H9 (cell line): ENCODE results near the gene MGAM2. TPM values are rescaled to one million over a fixed set of nuclear protein-coding genes. Genes with fewer than 3 reads are reported as not detected.

ENCODE experiments used
- DNase-seq: peaks from one replicate; pipeline ENCODE4 v3.0.0-alpha.2; 2017
- H2AFZ ChIP-seq: one replicate; pipeline ENCODE4 v1.6.1; 2013; ENCODE audit warnings: mild to moderate bottlenecking, low read length, control low read depth, moderate library complexity
- H2AK5ac ChIP-seq: 2 replicates; pipeline ENCODE4 v1.6.1; 2013; ENCODE audit warnings: low read length, control low read depth, mixed read lengths; ENCODE audit not compliant: insufficient read length
- H2BK120ac ChIP-seq: one replicate; pipeline ENCODE4 v1.6.1; 2013; ENCODE audit warnings: low read depth, mild to moderate bottlenecking, low read length, control low read depth, inconsistent platforms; ENCODE audit not compliant: poor library complexity, severe bottlenecking
- H2BK12ac ChIP-seq: 2 replicates; pipeline ENCODE4 v1.6.1; 2013; ENCODE audit warnings: low read length, control low read depth, mixed read lengths, low read depth; ENCODE audit not compliant: insufficient read length
- H2BK15ac ChIP-seq: 2 replicates; pipeline ENCODE4 v1.6.1; 2013; ENCODE audit warnings: low read depth, low read length, control low read depth
- H2BK20ac ChIP-seq: one replicate; pipeline ENCODE4 v1.6.1; 2013; ENCODE audit warnings: low read depth, mild to moderate bottlenecking, low read length, control low read depth, inconsistent platforms; ENCODE audit not compliant: poor library complexity, severe bottlenecking
- H2BK5ac ChIP-seq: 2 replicates; pipeline ENCODE4 v1.6.1; 2013; ENCODE audit warnings: low read length, control low read depth, mixed read lengths; ENCODE audit not compliant: insufficient read length
- H3K14ac ChIP-seq: 2 replicates; pipeline ENCODE4 v1.6.1; 2013; ENCODE audit warnings: low read length, control low read depth; ENCODE audit not compliant: insufficient read depth
- H3K18ac ChIP-seq: 2 replicates; pipeline ENCODE4 v1.6.1; 2013; ENCODE audit warnings: low read depth, mild to moderate bottlenecking, mixed read lengths, low read length, control low read depth; ENCODE audit not compliant: insufficient read length
- H3K23ac ChIP-seq: 2 replicates; pipeline ENCODE4 v1.6.1; 2013; ENCODE audit warnings: low read length, control low read depth, mixed read lengths, low read depth; ENCODE audit not compliant: insufficient read length
- H3K23me2 ChIP-seq: 2 replicates; pipeline ENCODE4 v1.6.1; 2013; ENCODE audit warnings: low read depth, mild to moderate bottlenecking, mixed read lengths, low read length, control low read depth; ENCODE audit not compliant: insufficient read length, poor library complexity, severe bottlenecking
- H3K27ac ChIP-seq: 2 replicates; pipeline ENCODE4 v1.5.1; 2013; ENCODE audit warnings: low read length, control low read depth, mixed read lengths, low read depth; ENCODE audit not compliant: insufficient read length
- H3K27me3 ChIP-seq: 2 replicates; pipeline ENCODE4 v1.6.1; 2013; ENCODE audit warnings: low read length, control low read depth, inconsistent platforms; ENCODE audit not compliant: insufficient read depth
- H3K4ac ChIP-seq: 2 replicates; pipeline ENCODE4 v1.6.1; 2013; ENCODE audit warnings: low read depth, mild to moderate bottlenecking, control low read depth, inconsistent platforms, low read length, moderate library complexity
- H3K4me1 ChIP-seq: 2 replicates; pipeline ENCODE4 v1.6.1; 2013; ENCODE audit warnings: low read length, control low read depth, inconsistent platforms; ENCODE audit not compliant: insufficient read depth
- H3K4me2 ChIP-seq: 2 replicates; pipeline ENCODE4 v1.6.1; 2013; ENCODE audit warnings: low read length, control low read depth, mixed read lengths; ENCODE audit not compliant: insufficient read length, insufficient read depth
- H3K56ac ChIP-seq: 2 replicates; pipeline ENCODE4 v1.6.1; 2013; ENCODE audit warnings: low read depth, mild to moderate bottlenecking, mixed read lengths, low read length, control low read depth; ENCODE audit not compliant: insufficient read length
- H3K79me1 ChIP-seq: 2 replicates; pipeline ENCODE4 v1.6.1; 2013; ENCODE audit warnings: low read depth, mild to moderate bottlenecking, moderate library complexity, low read length, control low read depth, inconsistent platforms; ENCODE audit not compliant: insufficient read depth, poor library complexity, severe bottlenecking
- H3K79me2 ChIP-seq: 2 replicates; pipeline ENCODE4 v1.6.1; 2013; ENCODE audit warnings: low read length, control low read depth, inconsistent platforms; ENCODE audit not compliant: insufficient read depth
- H3K9ac ChIP-seq: 2 replicates; pipeline ENCODE4 v1.6.1; 2013; ENCODE audit warnings: low read length, control low read depth, mixed read lengths; ENCODE audit not compliant: insufficient read length; ENCODE audit errors: extremely low read depth
- H3K9me3 ChIP-seq: one replicate; pipeline ENCODE4 v1.6.1; 2013; ENCODE audit warnings: low read depth, low read length, inconsistent platforms; ENCODE audit not compliant: control insufficient read depth
- H3T11ph ChIP-seq: one replicate; pipeline ENCODE4 v1.6.1; 2013; ENCODE audit warnings: mild to moderate bottlenecking, low read length, control low read depth, inconsistent platforms
- H4K20me1 ChIP-seq: one replicate; pipeline ENCODE4 v1.6.1; 2013; ENCODE audit not compliant: control insufficient read depth, insufficient read length, insufficient read depth
- H4K5ac ChIP-seq: 2 replicates; pipeline ENCODE4 v1.6.1; 2013; ENCODE audit warnings: low read depth, mild to moderate bottlenecking, mixed read lengths, low read length, control low read depth; ENCODE audit not compliant: insufficient read length
- H4K8ac ChIP-seq: replicated peaks from 2 replicates; pipeline ENCODE4 v1.6.1; 2013; ENCODE audit warnings: low read length, control low read depth, mixed read lengths, low read depth; ENCODE audit not compliant: insufficient read length
- H4K91ac ChIP-seq: 2 replicates; pipeline ENCODE4 v1.6.1; 2013; ENCODE audit warnings: low read depth, mild to moderate bottlenecking, moderate library complexity, mixed read lengths, low read length, control low read depth; ENCODE audit not compliant: insufficient read length
- H3K27ac Mint-ChIP-seq, 3 experiments: 2 replicates in 2 of 3; 3 replicates in 1 of 3; pipeline ENCODE4 v1.8.0; 2020 to 2021; ENCODE audit warnings: mixed read lengths in 3 of 3, mild to moderate bottlenecking in 1 of 3, moderate library complexity in 1 of 3
- H3K27me3 Mint-ChIP-seq: 2 replicates; pipeline ENCODE4 v1.8.0; 2021; ENCODE audit warnings: low read depth, mild to moderate bottlenecking, moderate library complexity, mixed read lengths
- H3K36me3 Mint-ChIP-seq, 3 experiments: 2 replicates in 2 of 3; 3 replicates in 1 of 3; pipeline ENCODE4 v1.8.0; 2020 to 2021; ENCODE audit warnings: low read depth in 3 of 3, mixed read lengths in 3 of 3; ENCODE audit not compliant: insufficient read depth in 1 of 3
- H3K4me1 Mint-ChIP-seq, 2 experiments: 2 replicates each; pipeline ENCODE4 v1.8.0; 2020; ENCODE audit warnings: mixed read lengths in 2 of 2
- H3K4me3 Mint-ChIP-seq, 2 experiments: 2 replicates in 1 of 2; 3 replicates in 1 of 2; pipeline ENCODE4 v1.8.0; 2020 to 2021; ENCODE audit warnings: mild to moderate bottlenecking in 2 of 2, mixed read lengths in 2 of 2, moderate library complexity in 1 of 2
- H3K9me3 Mint-ChIP-seq, 2 experiments: 2 replicates in 1 of 2; 3 replicates in 1 of 2; pipeline ENCODE4 v1.8.0; 2020; ENCODE audit warnings: mild to moderate bottlenecking in 2 of 2, mixed read lengths in 2 of 2, moderate library complexity in 1 of 2
- CTCF ChIP-seq: fragments of 200-600 bp; sonication (generic); conservative IDR thresholded peaks from 3 replicates; pipeline ENCODE4 v1.8.0; 2021; ENCODE audit warnings: antibody characterized with exemption, mild to moderate bottlenecking
- WGBS: extraction: QIAGEN DNeasy Blood & Tissue Kit; methylation state at CpG from one replicate; pipeline ENCODE4 v1.1.7; 2013; ENCODE audit warnings: missing lambda C conversion rate, low lambda C conversion rate, mixed read lengths; ENCODE audit not compliant: insufficient read length; ENCODE audit errors: extremely low coverage; 5-methylcytosine and 5-hydroxymethylcytosine counted together
- total RNA-seq: library from RNA; stranded (reverse); gene quantifications from 2 replicates; pipeline ENCODE4 v1.2.1, GENCODE V29; 2021

MGAM2 gene
- total RNA-seq, 1 experiment from 2014 or later, result not detected

DNA sequence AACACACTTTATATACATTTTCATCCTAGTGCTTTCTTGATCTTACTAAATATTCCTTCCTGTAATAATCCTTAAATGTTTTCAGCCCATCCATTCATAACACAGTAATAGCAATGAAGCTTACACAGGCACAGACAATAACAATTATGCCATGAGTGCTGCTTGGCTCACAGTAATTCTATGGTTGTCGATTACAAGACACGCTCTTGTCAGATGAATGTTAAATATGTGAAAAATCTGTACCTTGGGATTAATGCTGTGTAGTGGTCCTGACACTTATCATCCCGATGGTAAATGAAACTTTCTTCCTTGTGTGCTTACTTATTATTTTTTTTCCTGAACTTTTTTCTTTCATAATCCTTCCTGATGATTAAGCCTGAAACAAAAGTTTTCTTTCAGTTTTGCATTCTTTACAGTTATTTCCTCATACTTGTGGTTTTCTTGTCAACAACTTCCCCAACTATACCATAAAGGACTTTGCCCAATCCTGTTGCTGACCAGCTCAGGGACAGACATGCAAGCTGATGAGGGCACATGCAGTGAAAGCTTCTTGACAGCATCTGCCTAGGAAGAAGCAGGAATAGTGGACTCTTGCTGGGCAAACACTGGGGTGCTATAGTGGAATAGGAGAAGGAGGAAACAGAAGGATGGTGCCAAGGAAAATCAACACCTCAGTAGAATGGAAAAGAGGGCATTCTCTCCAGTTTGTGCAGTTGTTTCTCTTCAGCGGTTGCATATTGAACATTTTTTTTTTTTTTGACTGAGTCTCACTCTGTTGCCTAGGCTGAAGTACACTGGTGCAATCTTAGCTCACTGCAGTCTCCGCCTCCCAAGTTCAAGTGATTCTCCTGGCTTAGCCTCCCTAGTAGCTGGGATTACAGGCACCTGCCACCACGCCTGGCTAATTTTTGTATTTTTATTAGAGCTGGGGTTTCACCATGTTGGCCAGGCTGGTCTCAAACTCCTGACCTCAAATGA lies 6.7 kb upstream of the MGAM2 start:
- H3K4me2 ChIP-seq, result no peak overlapping the region
- H2BK5ac ChIP-seq, result no peak overlapping the region
- no peak overlapping the region for H4K8ac ChIP-seq
- H4K91ac ChIP-seq, result no peak overlapping the region
- no peaks in the 10 kb centered on the region for H3K79me2 ChIP-seq
- H3K4me3 Mint-ChIP-seq, result no peak overlapping the region
- H3K18ac ChIP-seq, result no peak overlapping the region
- no peaks in the 10 kb centered on the region for H3K9me3 ChIP-seq
- no peaks in the 10 kb centered on the region for H3K27me3 ChIP-seq
- no peaks in the 10 kb centered on the region for H3K23me2 ChIP-seq
- no peaks in the 10 kb centered on the region for H3K27me3 Mint-ChIP-seq
- no peak overlapping the region for H2AK5ac ChIP-seq
- H3K56ac ChIP-seq, result no peak overlapping the region
- H3K27ac ChIP-seq, result no peak overlapping the region
- no peak overlapping the region for H2BK120ac ChIP-seq
- no peaks in the 10 kb centered on the region for H4K20me1 ChIP-seq
- H2AFZ ChIP-seq, result no peak overlapping the region
- no CpG with 5 or more reads among the region's 6 CpGs for WGBS
- no peak for TF ChIP-seq CTCF
- H2BK15ac ChIP-seq, result no peak overlapping the region
- no peaks in the 10 kb centered on the region for H3K4me1 ChIP-seq
- H3K27ac Mint-ChIP-seq, result no peak overlapping the region; a peak in 1 of 7 replicates
- H3K14ac ChIP-seq, result no peak overlapping the region
- no peak overlapping the region for H2BK12ac ChIP-seq
- H3K23ac ChIP-seq, result no peak overlapping the region
- H3K4ac ChIP-seq, result no peak overlapping the region
- H2BK20ac ChIP-seq, result no peak overlapping the region
- H3K79me1 ChIP-seq, result no peaks in the 10 kb centered on the region
- no peaks in the 10 kb centered on the region for H3K4me1 Mint-ChIP-seq
- no peak overlapping the region for H3T11ph ChIP-seq
- DNase-seq, result no peak
- no peak overlapping the region for H3K9ac ChIP-seq
- H3K36me3 Mint-ChIP-seq, result no peaks in the 10 kb centered on the region
- no peaks in the 10 kb centered on the region; a peak in 1 of 5 replicates for H3K9me3 Mint-ChIP-seq
- H4K5ac ChIP-seq, result no peak overlapping the region
